HEK293T (cell line): ENCODE measurements around the gene PDE4B.
"Not testable (repeated sequence)": the region's sequence is repeated elsewhere in the genome, so short reads cannot be mapped to it uniquely, and the experiment has no call there.

Source experiments
- CTCF ChIA-PET: fragments of 350-600 bp; formaldehyde crosslinking; extraction: SDS; loops from one replicate; lab custom pipeline; 2021; ENCODE audit warnings: antibody characterized with exemption, inconsistent platforms; lab: Yijun Ruan, JAX
- POLR2A ChIA-PET: fragments of 350-600 bp; formaldehyde crosslinking; extraction: SDS; loops from one replicate; lab custom pipeline; 2020; ENCODE audit warnings: antibody characterized with exemption, inconsistent platforms; lab: Yijun Ruan, JAX
- DNase-seq: peaks from one replicate; pipeline ENCODE4 v3.0.0; 2012; ENCODE audit warnings: mixed read lengths; ENCODE audit errors: extremely low spot score
- ARNT ChIP-seq: fragments of 450-650 bp; IDR thresholded peaks from 2 replicates; pipeline ENCODE4 v1.6.1; 2017; ENCODE audit warnings: mild to moderate bottlenecking
- BHLHE40 ChIP-seq: fragments of 450-650 bp; IDR thresholded peaks from 2 replicates; pipeline ENCODE4 v1.6.1; 2016; ENCODE audit warnings: mild to moderate bottlenecking, moderate library complexity, borderline replicate concordance
- CTBP1 ChIP-seq: fragments of 450-650 bp; IDR thresholded peaks from 2 replicates; pipeline ENCODE4 v1.6.1; 2016; ENCODE audit warnings: borderline replicate concordance
- ELF4 ChIP-seq: fragments of 450-650 bp; IDR thresholded peaks from 2 replicates; pipeline ENCODE4 v1.6.1; 2017; ENCODE audit warnings: antibody characterized with exemption
- FOXA1 ChIP-seq: fragments of 450-650 bp; IDR thresholded peaks from 2 replicates; pipeline ENCODE4 v1.6.1; 2016; ENCODE audit warnings: mild to moderate bottlenecking
- FOXK2 ChIP-seq: fragments of 450-650 bp; IDR thresholded peaks from 2 replicates; pipeline ENCODE4 v1.6.1; 2016; ENCODE audit warnings: mild to moderate bottlenecking
- FOXM1 ChIP-seq: fragments of 450-650 bp; IDR thresholded peaks from 2 replicates; pipeline ENCODE4 v1.6.1; 2017; ENCODE audit warnings: mild to moderate bottlenecking, borderline replicate concordance
- HDGF ChIP-seq: fragments of 450-650 bp; IDR thresholded peaks from 2 replicates; pipeline ENCODE4 v1.6.1; 2017; ENCODE audit warnings: antibody characterized with exemption, borderline replicate concordance
- L3MBTL2 ChIP-seq: fragments of 450-650 bp; conservative IDR thresholded peaks from 2 replicates; pipeline ENCODE4 v1.6.1; 2016; ENCODE audit warnings: mild to moderate bottlenecking
- LEF1 ChIP-seq: fragments of 450-650 bp; IDR thresholded peaks from 2 replicates; pipeline ENCODE4 v1.6.1; 2017; ENCODE audit warnings: mild to moderate bottlenecking, borderline replicate concordance
- NFRKB ChIP-seq: fragments of 450-650 bp; IDR thresholded peaks from 2 replicates; pipeline ENCODE4 v1.6.1; 2016; ENCODE audit warnings: mild to moderate bottlenecking, moderate library complexity
- PKNOX1 ChIP-seq: fragments of 450-650 bp; IDR thresholded peaks from 2 replicates; pipeline ENCODE4 v1.6.1; 2016
- SP1 ChIP-seq: fragments of 450-650 bp; IDR thresholded peaks from 2 replicates; pipeline ENCODE4 v1.6.1; 2017
- SUZ12 ChIP-seq: fragments of 450-650 bp; IDR thresholded peaks from 2 replicates; pipeline ENCODE4 v1.6.1; 2016; ENCODE audit warnings: mild to moderate bottlenecking
- TARDBP ChIP-seq: fragments of 450-650 bp; IDR thresholded peaks from 2 replicates; pipeline ENCODE4 v1.6.1; 2016
- ZNF384 ChIP-seq: fragments of 450-650 bp; IDR thresholded peaks from 2 replicates; pipeline ENCODE4 v1.6.1; 2016

The PDE4B gene

GRCh38 chr1:66124670-66125069 is 332.0 kb downstream of the PDE4B start:
- TF ChIP-seq CTBP1 (no peak), LEF1 (no peak), ELF4 (no peak), TARDBP (no peak), FOXK2 (no peak), BHLHE40 (no peak), SP1 (no peak), FOXM1 (no peak), SUZ12 (no peak), HDGF (no peak), PKNOX1 (no peak), ARNT (no peak), L3MBTL2 (no peak), ZNF384 (no peak), NFRKB (no peak), FOXA1 (no peak)
- DNase-seq, result no peak
- ChIA-PET POLR2A (no interaction called here), CTCF (no interaction called here)

GRCh38 chr1:66128641-66129040 is 335.9 kb downstream of the PDE4B start:
- POLR2A ChIA-PET, CTCF ChIA-PET, DNase-seq: not testable (repeated sequence)

- peak; percentile 19 for DNase-seq
- no peak for TF ChIP-seq HDGF
- TF ChIP-seq L3MBTL2, result no peak
- TF ChIP-seq CTBP1, result no peak
- no peak for TF ChIP-seq NFRKB
- no peak for TF ChIP-seq SP1
- no peak for TF ChIP-seq BHLHE40
- no peak for TF ChIP-seq SUZ12
- TF ChIP-seq FOXA1, result no peak
- no peak for TF ChIP-seq TARDBP
- CTCF ChIA-PET, result no interaction called here
- POLR2A ChIA-PET, result no interaction called here
Measured at GRCh38 chr1:66132324-66132723, 339.6 kb downstream of the PDE4B start.

- TF ChIP-seq FOXM1, result no peak
- TF ChIP-seq NFRKB, result no peak
- no peak for TF ChIP-seq SUZ12
- TF ChIP-seq ZNF384, result no peak
- no peak for TF ChIP-seq CTBP1
- POLR2A ChIA-PET, result no interaction called here
- CTCF ChIA-PET, result no interaction called here
- no peak for DNase-seq
Measured at GRCh38 chr1:66134004-66134403, 341.3 kb downstream of the PDE4B start.

GRCh38 chr1:66135161-66135560 is 342.5 kb downstream of the PDE4B start:
- DNase-seq, result no peak
- ChIA-PET CTCF (no interaction called here), POLR2A (no interaction called here)
- TF ChIP-seq ZNF384, result no peak
- TF ChIP-seq ARNT, result no peak
- TF ChIP-seq L3MBTL2, result no peak
- no peak for TF ChIP-seq HDGF
- TF ChIP-seq FOXK2, result no peak
- TF ChIP-seq BHLHE40, result no peak
- TF ChIP-seq LEF1, result no peak
- TF ChIP-seq NFRKB, result no peak
- TF ChIP-seq PKNOX1, result no peak
- TF ChIP-seq SUZ12, result no peak

- DNase-seq, CTCF ChIA-PET: not testable (repeated sequence)
- POLR2A ChIA-PET, result interaction anchor here (1.0 kb wide), 1 partner anchor 15 kb away, joined by 3 read pairs; no protein-coding TSS in a partner anchor
Measured at GRCh38 chr1:66136423-66136822, 343.7 kb downstream of the PDE4B start.

- no peak for TF ChIP-seq FOXA1
- DNase-seq, result no peak
- ChIA-PET POLR2A (no interaction called here), CTCF (no interaction called here)
Measured at GRCh38 chr1:66137235-66137634, 344.5 kb downstream of the PDE4B start.

GRCh38 chr1:66138613-66139012 is 345.9 kb downstream of the PDE4B start:
- ChIA-PET CTCF (interaction anchor here (0.7 kb wide), 1 partner anchor 76 kb away, joined by 3 read pairs; no protein-coding TSS in a partner anchor), POLR2A (no interaction called here)
- no peak for DNase-seq
- no peak for TF ChIP-seq BHLHE40

GRCh38 chr1:66140072-66140471 is 347.4 kb downstream of the PDE4B start:
- no peak for TF ChIP-seq NFRKB
- no peak for TF ChIP-seq TARDBP
- no peak for TF ChIP-seq ZNF384
- no peak for TF ChIP-seq L3MBTL2
- TF ChIP-seq FOXM1, result no peak
- no peak for TF ChIP-seq ELF4
- TF ChIP-seq ARNT, result no peak
- TF ChIP-seq HDGF, result no peak
- no peak for TF ChIP-seq LEF1
- TF ChIP-seq SUZ12, result no peak
- TF ChIP-seq BHLHE40, result no peak
- TF ChIP-seq FOXK2, result no peak
- TF ChIP-seq SP1, result no peak
- TF ChIP-seq PKNOX1, result no peak
- TF ChIP-seq CTBP1, result no peak
- no peak for TF ChIP-seq FOXA1

More at GRCh38 chr1:66140072-66140471, 347.4 kb downstream of the PDE4B start:
- ChIA-PET POLR2A (no interaction called here), CTCF (no interaction called here)
- DNase-seq, result no peak
